Naive thymus-derived CD4-positive, alpha-beta T cell (primary cell): ENCODE data around the gene ARHGAP10. TPM values are rescaled to one million over a fixed set of nuclear protein-coding genes. Genes with fewer than 3 reads are reported as not detected.

Experiments used
- ATAC-seq: fragments of 150-1000 bp; cut with Tn5 transposase; 2 replicates; pipeline ENCODE4 v1.10.0; 2021; ENCODE audit warnings: mild to moderate bottlenecking, moderate library complexity
- CTCF ChIA-PET: fragments of 350-600 bp; sonication (Branson Sonifier 250); formaldehyde crosslinking; loops from one replicate; lab custom pipeline; 2021; ENCODE audit warnings: antibody characterized with exemption; lab: Charles Lee
- POLR2A ChIA-PET: fragments of 350-600 bp; sonication (Branson Sonifier 250); formaldehyde crosslinking; loops from one replicate; lab custom pipeline; 2021; ENCODE audit warnings: antibody characterized with exemption, inconsistent platforms; lab: Charles Lee
- DNase-seq, 9 donors: peaks; one replicate each; pipeline versions ENCODE4 v3.0.0 to v3.0.0-alpha.2; 2020 to 2022; ENCODE audit warnings: mixed read lengths in 1 of 9
- H3K27ac ChIP-seq: one replicate; pipeline ENCODE4 v1.7.0; 2013; ENCODE audit warnings: mild to moderate bottlenecking, low read depth, low read length, moderate library complexity
- H3K27me3 ChIP-seq, 2 donors: one replicate each; pipeline ENCODE4 v1.7.0; 2013; ENCODE audit warnings: low read length in 2 of 2, mild to moderate bottlenecking in 2 of 2, moderate library complexity in 2 of 2; ENCODE audit not compliant: control insufficient read depth in 2 of 2, insufficient read depth in 2 of 2
- H3K36me3 ChIP-seq, 3 experiments: 1 replicate in 2 of 3; 2 replicates in 1 of 3; pipeline ENCODE4 v1.7.0; 2013; ENCODE audit warnings: low read length in 3 of 3, mild to moderate bottlenecking in 3 of 3, moderate library complexity in 1 of 3; ENCODE audit not compliant: insufficient read depth in 3 of 3, control insufficient read depth in 2 of 3
- H3K4me1 ChIP-seq, 2 donors: one replicate each; pipeline ENCODE4 v1.7.0; 2013; ENCODE audit warnings: low read length in 2 of 2, mild to moderate bottlenecking in 2 of 2, moderate library complexity in 1 of 2; ENCODE audit not compliant: control insufficient read depth in 2 of 2, insufficient read depth in 2 of 2
- H3K4me3 ChIP-seq: 2 replicates; pipeline ENCODE4 v1.7.0; 2013; ENCODE audit warnings: mild to moderate bottlenecking, low read length
- H3K9me3 ChIP-seq, 3 experiments: 1 replicate in 2 of 3; 2 replicates in 1 of 3; pipeline ENCODE4 v1.7.0; 2013; ENCODE audit warnings: low read length in 3 of 3; ENCODE audit not compliant: control insufficient read depth in 2 of 3
- H3K27ac Mint-ChIP-seq, 9 donors: one replicate each; pipeline ENCODE4 v1.8.0; 2020 to 2022; ENCODE audit warnings: mixed read lengths in 9 of 9, mild to moderate bottlenecking in 8 of 9, moderate library complexity in 5 of 9, inconsistent platforms in 2 of 9
- H3K27me3 Mint-ChIP-seq, 5 donors: one replicate each; pipeline ENCODE4 v1.8.0; 2021 to 2022; ENCODE audit warnings: mixed read lengths in 5 of 5, mild to moderate bottlenecking in 1 of 5
- H3K36me3 Mint-ChIP-seq, 5 donors: one replicate each; pipeline ENCODE4 v1.8.0; 2020 to 2022; ENCODE audit warnings: mixed read lengths in 5 of 5, mild to moderate bottlenecking in 3 of 5, inconsistent platforms in 1 of 5
- H3K4me1 Mint-ChIP-seq, 7 donors: one replicate each; pipeline ENCODE4 v1.8.0; 2020 to 2022; ENCODE audit warnings: mixed read lengths in 7 of 7, mild to moderate bottlenecking in 3 of 7, inconsistent platforms in 1 of 7
- H3K4me3 Mint-ChIP-seq, 10 donors: one replicate each; pipeline ENCODE4 v1.8.0; 2020 to 2022; ENCODE audit warnings: mild to moderate bottlenecking in 10 of 10, mixed read lengths in 10 of 10, moderate library complexity in 6 of 10, inconsistent platforms in 2 of 10
- H3K9me3 Mint-ChIP-seq, 11 donors: one replicate each; pipeline ENCODE4 v1.8.0; 2020 to 2022; ENCODE audit warnings: mixed read lengths in 11 of 11, mild to moderate bottlenecking in 4 of 11, inconsistent platforms in 1 of 11, moderate library complexity in 1 of 11
- intact Hi-C, 2 donors: fragments of 100-400 bp; cut with micrococcal nuclease; formaldehyde crosslinking; loops; one replicate each; pipeline ENCODE4 v1.15.1; 2023
- polyA plus RNA-seq, 2 donors: library from polyadenylated mRNA; unstranded; fragments of 300-500 nt; fragmentation: Illumina TruSeq; gene quantifications; one replicate each; pipeline ENCODE4 v1.2.3, GENCODE V29; 2021
- total RNA-seq, 6 experiments: library from RNA in 5 of 6; stranded (reverse) in 5 of 6; gene quantifications; 1 replicate in 5 of 6; 2 replicates in 1 of 6; pipeline ENCODE4 v1.2.3 and lab custom pipeline; 2021 to 2026

ARHGAP10 gene
- total and polyA plus RNA-seq, 7 experiments from 2014 or later, result 1.9 to 8.5 (median 3.0) TPM

- DNase-seq (no peak), ATAC-seq (no peak)
- CTCF ChIA-PET, result interaction anchor here (0.6 to 6.0 kb wide), 6 partner anchors 10 to 346 kb away, joined by 3 to 45 read pairs (median 6); no protein-coding TSS in a partner anchor
- Mint-ChIP-seq H3K4me1 (peaks cover 0 to 10% (median 0%) of the 10 kb centered on the region in 7 donors), H3K4me3 (no peak overlapping the region), H3K27me3 (no peaks in the 10 kb centered on the region), H3K36me3 (no peaks in the 10 kb centered on the region), H3K9me3 (no peaks in the 10 kb centered on the region), H3K27ac (no peak overlapping the region)
- intact Hi-C loops, result loop anchor here (5.0 to 10.0 kb wide), 3 partner anchors 198 to 1520 kb away; no protein-coding TSS in a partner anchor
- no peaks in the 10 kb centered on the region for H3K27me3 ChIP-seq
- H3K9me3 ChIP-seq, result no peaks in the 10 kb centered on the region
- no peaks in the 10 kb centered on the region for H3K4me1 ChIP-seq
- no peak overlapping the region for H3K27ac ChIP-seq
- no peak overlapping the region for H3K4me3 ChIP-seq
- no peaks in the 10 kb centered on the region for H3K36me3 ChIP-seq
- POLR2A ChIA-PET, result no interaction called here
Observed at GRCh38 chr4:147864607-147865006, 132.7 kb downstream of the ARHGAP10 start.

GRCh38 chr4:147865926-147866325, 134.0 kb downstream of the ARHGAP10 start:
- POLR2A ChIA-PET, result no interaction called here
- H3K27me3 ChIP-seq, result no peaks in the 10 kb centered on the region
- H3K27ac ChIP-seq, result no peak overlapping the region
- H3K9me3 Mint-ChIP-seq, result no peaks in the 10 kb centered on the region
- H3K36me3 ChIP-seq, result no peaks in the 10 kb centered on the region
- CTCF ChIA-PET, result interaction anchor here (0.6 to 6.0 kb wide), 15 partner anchors 8 to 705 kb away, joined by 3 to 45 read pairs (median 8); partner anchors contain the start of gene ARHGAP10
- peaks cover 0 to 10% (median 0%) of the 10 kb centered on the region in 7 donors for H3K4me1 Mint-ChIP-seq
- intact Hi-C loops, result loop anchor here (1.0 to 10.0 kb wide), 11 partner anchors 19 to 1521 kb away; partner anchors contain the start of genes PRMT9 (in 2 of the 2), ARHGAP10 (in 1 of the 2) and TMEM184C (in 1 of the 2)
- H3K4me1 ChIP-seq, result no peaks in the 10 kb centered on the region
- H3K36me3 Mint-ChIP-seq, result no peaks in the 10 kb centered on the region
- H3K4me3 Mint-ChIP-seq, result no peak overlapping the region
- no peaks in the 10 kb centered on the region for H3K27me3 Mint-ChIP-seq
- DNase-seq, result no peak
- no peaks in the 10 kb centered on the region for H3K9me3 ChIP-seq
- no peak for ATAC-seq
- no peak overlapping the region for H3K27ac Mint-ChIP-seq
- H3K4me3 ChIP-seq, result no peak overlapping the region

GRCh38 chr4:147866532-147867271, 134.8 kb downstream of the ARHGAP10 start:
- Histone ChIP-seq H3K9me3 (no peaks in the 10 kb centered on the region), H3K27me3 (no peaks in the 10 kb centered on the region), H3K36me3 (no peaks in the 10 kb centered on the region), H3K4me1 (no peaks in the 10 kb centered on the region), H3K27ac (no peak overlapping the region), H3K4me3 (no peak overlapping the region)
- H3K4me3 Mint-ChIP-seq, result no peak overlapping the region
- no peaks in the 10 kb centered on the region for H3K36me3 Mint-ChIP-seq
- no peaks in the 10 kb centered on the region for H3K9me3 Mint-ChIP-seq
- H3K27ac Mint-ChIP-seq, result no peak overlapping the region
- intact Hi-C loops, result loop anchor here (1.0 to 10.0 kb wide), 11 partner anchors 20 to 1522 kb away; partner anchors contain the start of genes PRMT9 (in 2 of the 2), ARHGAP10 (in 1 of the 2) and TMEM184C (in 1 of the 2)
- peaks cover 0 to 10% (median 0%) of the 10 kb centered on the region in 7 donors for H3K4me1 Mint-ChIP-seq
- POLR2A ChIA-PET, result no interaction called here
- CTCF ChIA-PET, result interaction anchor here (0.6 to 6.0 kb wide), 26 partner anchors 9 to 705 kb away, joined by 3 to 45 read pairs (median 5); partner anchors contain the start of genes ARHGAP10, PRMT9 and TMEM184C
- peak; percentile 99 for ATAC-seq
- peak; percentile 71 to 88 (median 81) for DNase-seq
- no peaks in the 10 kb centered on the region for H3K27me3 Mint-ChIP-seq

- H3K9me3 ChIP-seq, result no peaks in the 10 kb centered on the region
- Mint-ChIP-seq H3K27ac (no peak overlapping the region), H3K36me3 (peaks cover 0 to 4% (median 0%) of the 10 kb centered on the region in 5 donors), H3K27me3 (no peaks in the 10 kb centered on the region), H3K4me1 (no peaks in the 10 kb centered on the region), H3K4me3 (no peak overlapping the region), H3K9me3 (no peaks in the 10 kb centered on the region)
- no peaks in the 10 kb centered on the region for H3K27me3 ChIP-seq
- no peaks in the 10 kb centered on the region for H3K4me1 ChIP-seq
- CTCF ChIA-PET, result no interaction called here
- H3K27ac ChIP-seq, result no peak overlapping the region
- DNase-seq, result no peak
- no peaks in the 10 kb centered on the region for H3K36me3 ChIP-seq
- no peak overlapping the region for H3K4me3 ChIP-seq
- no peak for ATAC-seq
- intact Hi-C loops, result no loop called here
- POLR2A ChIA-PET, result no interaction called here
Observed at GRCh38 chr4:147874109-147874508, 142.2 kb downstream of the ARHGAP10 start.

GRCh38 chr4:147877308-147877771, 145.5 kb downstream of the ARHGAP10 start:
- H3K36me3 ChIP-seq, result no peaks in the 10 kb centered on the region
- H3K27ac ChIP-seq, result no peak overlapping the region
- DNase-seq, result no peak
- POLR2A ChIA-PET, result no interaction called here
- intact Hi-C loops, result no loop called here
- no peaks in the 10 kb centered on the region for H3K4me1 ChIP-seq
- Mint-ChIP-seq H3K9me3 (no peaks in the 10 kb centered on the region), H3K27ac (no peak overlapping the region), H3K4me3 (no peak overlapping the region), H3K4me1 (peaks cover 0 to 2% (median 0%) of the 10 kb centered on the region in 7 donors), H3K27me3 (no peaks in the 10 kb centered on the region), H3K36me3 (peaks cover 2 to 17% (median 4%) of the 10 kb centered on the region in 5 donors)
- no peak overlapping the region for H3K4me3 ChIP-seq
- no peaks in the 10 kb centered on the region for H3K27me3 ChIP-seq
- no peaks in the 10 kb centered on the region for H3K9me3 ChIP-seq
- CTCF ChIA-PET, result no interaction called here
- ATAC-seq, result no peak

DNA sequence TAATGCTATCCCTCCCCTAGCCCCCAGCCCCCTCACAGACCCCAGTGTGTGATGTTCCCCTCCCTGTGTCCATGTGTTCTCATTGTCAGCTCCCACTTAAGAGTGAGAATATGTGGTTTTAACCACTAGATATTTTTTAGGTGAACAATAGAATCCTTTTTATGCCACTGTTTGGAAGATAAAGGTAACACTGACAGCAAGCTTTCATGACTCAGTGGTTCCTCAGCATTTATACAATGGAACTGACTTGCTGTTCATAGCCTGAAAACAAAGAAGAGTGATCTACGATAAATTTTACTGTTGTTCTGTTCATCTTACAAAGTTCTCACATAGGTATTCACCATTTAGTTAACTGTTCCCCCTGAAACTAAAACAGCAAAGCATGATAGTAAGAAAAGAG, 147.8 kb downstream of the ARHGAP10 start:
- no peak overlapping the region for H3K4me3 ChIP-seq
- Mint-ChIP-seq H3K4me3 (no peak overlapping the region), H3K27me3 (no peaks in the 10 kb centered on the region), H3K9me3 (peaks cover 0 to 4% (median 1%) of the 10 kb centered on the region in 11 donors), H3K4me1 (peaks cover 0 to 2% (median 0%) of the 10 kb centered on the region in 7 donors), H3K27ac (no peak overlapping the region), H3K36me3 (peaks cover 4 to 25% (median 13%) of the 10 kb centered on the region in 5 donors)
- no peaks in the 10 kb centered on the region for H3K4me1 ChIP-seq
- ATAC-seq (no peak), DNase-seq (no peak)
- ChIA-PET POLR2A (no interaction called here), CTCF (no interaction called here)
- intact Hi-C loops, result no loop called here
- no peaks in the 10 kb centered on the region for H3K9me3 ChIP-seq
- no peaks in the 10 kb centered on the region for H3K27me3 ChIP-seq
- H3K27ac ChIP-seq, result no peak overlapping the region
- H3K36me3 ChIP-seq, result no peaks in the 10 kb centered on the region
